Rectal smooth muscle tissue (tissue), 1 donor: ENCODE data around the gene CTRL.

Experiments
- H3K27ac ChIP-seq: one replicate; pipeline ENCODE4 v1.7.0; 2013; ENCODE audit warnings: low read depth, low read length, inconsistent platforms
- H3K27me3 ChIP-seq: one replicate; pipeline ENCODE4 v1.7.0; 2013; ENCODE audit warnings: low read length; ENCODE audit not compliant: control insufficient read depth, insufficient read depth
- H3K36me3 ChIP-seq: one replicate; pipeline ENCODE4 v1.7.0; 2013; ENCODE audit warnings: low read length; ENCODE audit not compliant: control insufficient read depth, insufficient read depth
- H3K4me1 ChIP-seq: one replicate; pipeline ENCODE4 v1.7.0; 2013; ENCODE audit warnings: low read length; ENCODE audit not compliant: control insufficient read depth, insufficient read depth
- H3K4me3 ChIP-seq: one replicate; pipeline ENCODE4 v1.7.0; 2013; ENCODE audit warnings: low read length
- H3K9ac ChIP-seq: one replicate; pipeline ENCODE4 v1.7.0; 2013; ENCODE audit warnings: low read length

CTRL gene

DNA sequence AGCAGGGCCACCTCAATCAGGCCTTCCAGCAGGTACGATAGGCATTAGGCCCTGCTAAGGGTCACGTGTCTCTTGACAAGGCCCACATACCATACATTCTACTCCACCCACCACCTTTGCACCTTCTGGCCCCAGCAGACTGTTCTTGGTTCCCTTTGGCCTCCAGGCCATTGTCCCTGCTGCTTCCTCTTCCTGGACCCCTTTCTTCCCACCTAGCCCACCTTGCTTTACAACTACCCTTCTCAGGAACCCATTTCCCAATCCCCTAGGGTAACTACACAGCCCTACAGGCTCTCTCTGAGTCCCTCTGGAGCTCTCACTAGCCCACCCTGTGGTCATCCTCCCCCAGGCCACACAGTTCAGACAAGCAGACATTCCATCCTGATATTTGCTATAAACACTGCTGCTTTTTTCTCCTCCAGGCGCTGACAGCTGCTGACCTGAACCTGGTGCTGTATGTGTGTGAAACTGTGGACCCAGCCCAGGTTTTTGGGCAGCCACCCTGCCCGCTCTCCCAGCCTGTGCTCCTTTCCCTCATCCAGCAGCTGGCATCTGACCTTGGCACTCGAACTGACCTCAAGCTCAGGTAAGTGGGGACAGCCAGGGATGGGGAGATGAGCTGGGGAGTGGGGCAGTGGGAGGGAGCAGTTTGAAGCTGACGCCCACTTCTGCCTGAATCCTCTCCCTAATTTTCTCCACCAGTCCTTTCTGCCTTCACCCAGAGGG lies 48.4 kb downstream of the CTRL start:
- H3K36me3 ChIP-seq, result peaks cover 57% of the 10 kb centered on the region

DNA sequence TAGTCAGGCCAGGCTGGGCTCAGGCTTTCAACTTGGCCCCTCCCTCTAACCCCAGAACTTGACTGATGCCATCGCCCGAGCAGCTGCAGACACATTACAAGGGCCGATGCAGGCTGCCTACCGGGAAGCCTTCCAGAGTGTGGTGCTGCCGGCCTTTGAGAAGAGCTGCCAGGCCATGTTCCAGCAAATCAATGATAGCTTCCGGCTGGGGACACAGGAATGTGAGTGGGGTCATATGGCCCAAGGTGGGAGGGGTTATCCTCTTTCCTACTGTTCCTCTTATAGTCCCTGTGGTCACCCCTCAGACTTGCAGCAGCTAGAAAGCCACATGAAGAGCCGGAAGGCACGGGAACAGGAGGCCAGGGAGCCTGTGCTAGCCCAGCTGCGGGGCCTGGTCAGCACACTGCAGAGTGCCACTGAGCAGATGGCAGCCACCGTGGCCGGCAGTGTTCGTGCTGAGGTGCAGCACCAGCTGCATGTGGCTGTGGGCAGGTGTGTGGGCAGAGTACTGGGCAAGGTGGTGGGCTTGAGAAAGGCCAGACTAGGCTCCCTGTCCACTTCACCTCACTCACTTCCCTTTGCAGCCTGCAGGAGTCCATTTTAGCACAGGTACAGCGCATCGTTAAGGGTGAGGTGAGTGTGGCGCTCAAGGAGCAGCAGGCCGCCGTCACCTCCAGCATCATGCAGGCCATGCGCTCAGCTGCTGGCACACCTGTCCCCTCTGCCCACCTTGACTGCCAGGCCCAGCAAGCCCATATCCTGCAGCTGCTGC lies 49.1 kb downstream of the CTRL start:
- Histone ChIP-seq H3K4me3 (no peak overlapping the region), H3K4me1 (peaks cover 3% of the 10 kb centered on the region)

More for the DNA sequence above, 48.4 kb downstream of the CTRL start:
- Histone ChIP-seq H3K9ac (no peak overlapping the region), H3K27me3 (no peaks in the 10 kb centered on the region), H3K27ac (no peak overlapping the region), H3K4me3 (no peak overlapping the region), H3K4me1 (peaks cover 3% of the 10 kb centered on the region)

GRCh38 chr16:67881621-67882161 lies 50.0 kb downstream of the CTRL start:
- H3K36me3 ChIP-seq, result peaks cover 73% of the 10 kb centered on the region
- H3K27ac ChIP-seq, result no peak overlapping the region
- H3K4me3 ChIP-seq, result no peak overlapping the region
- H3K4me1 ChIP-seq, result peaks cover 3% of the 10 kb centered on the region
- H3K9ac ChIP-seq, result no peak overlapping the region
- no peaks in the 10 kb centered on the region for H3K27me3 ChIP-seq

More for the DNA sequence above, 49.1 kb downstream of the CTRL start:
- Histone ChIP-seq H3K27me3 (no peaks in the 10 kb centered on the region), H3K36me3 (peaks cover 65% of the 10 kb centered on the region), H3K9ac (no peak overlapping the region), H3K27ac (no peak overlapping the region)

DNA sequence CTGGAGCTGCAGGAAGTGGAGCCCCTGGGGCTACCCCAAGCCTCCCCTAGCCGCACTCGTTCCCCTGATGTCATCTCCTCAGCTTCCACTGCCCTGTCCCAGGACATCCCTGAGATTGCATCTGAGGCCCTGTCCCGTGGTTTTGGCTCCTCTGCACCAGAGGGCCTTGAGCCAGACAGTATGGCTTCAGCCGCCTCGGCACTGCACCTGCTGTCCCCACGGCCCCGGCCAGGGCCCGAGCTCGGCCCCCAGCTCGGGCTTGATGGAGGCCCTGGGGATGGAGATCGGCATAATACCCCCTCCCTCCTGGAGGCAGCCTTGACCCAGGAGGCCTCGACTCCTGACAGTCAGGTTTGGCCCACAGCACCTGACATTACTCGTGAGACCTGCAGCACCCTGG lies 51.1 kb downstream of the CTRL start:
- no peak overlapping the region for H3K9ac ChIP-seq
- H3K4me1 ChIP-seq, result peaks cover 3% of the 10 kb centered on the region
- H3K27ac ChIP-seq, result no peak overlapping the region
- H3K4me3 ChIP-seq, result no peak overlapping the region
- H3K36me3 ChIP-seq, result peaks cover 80% of the 10 kb centered on the region
- no peaks in the 10 kb centered on the region for H3K27me3 ChIP-seq

DNA sequence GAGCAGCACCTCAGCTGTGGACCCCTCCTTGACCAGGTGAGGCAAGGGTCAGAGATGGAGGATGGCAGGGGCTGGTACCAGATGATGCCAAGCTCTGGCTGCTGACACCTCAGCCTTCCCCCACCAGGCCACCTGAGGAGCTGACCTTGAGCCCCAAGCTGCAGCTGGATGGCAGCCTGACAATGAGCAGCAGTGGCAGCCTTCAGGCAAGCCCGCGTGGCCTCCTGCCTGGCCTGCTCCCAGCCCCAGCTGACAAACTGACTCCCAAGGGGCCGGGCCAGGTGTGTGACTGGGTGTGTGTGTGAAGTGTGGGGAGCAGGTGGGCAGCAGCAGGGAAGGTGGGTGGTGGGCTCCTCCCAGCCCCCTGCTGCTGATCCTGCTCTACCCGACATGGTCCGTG lies 51.7 kb downstream of the CTRL start:
- no peaks in the 10 kb centered on the region for H3K27me3 ChIP-seq
- H3K4me1 ChIP-seq, result peaks cover 3% of the 10 kb centered on the region
- no peak overlapping the region for H3K27ac ChIP-seq
- H3K9ac ChIP-seq, result no peak overlapping the region
- peaks cover 80% of the 10 kb centered on the region for H3K36me3 ChIP-seq
- H3K4me3 ChIP-seq, result no peak overlapping the region
